ENCODE measurements around the gene PRKAR1B.
A peak's percentile ranks its signal among the peaks of the same experiment; 100 is the strongest.
"Not testable (repeated sequence)": the region's sequence is repeated elsewhere in the genome, so short reads cannot be mapped to it uniquely, and the experiment has no call there.

The PRKAR1B gene

DNA sequence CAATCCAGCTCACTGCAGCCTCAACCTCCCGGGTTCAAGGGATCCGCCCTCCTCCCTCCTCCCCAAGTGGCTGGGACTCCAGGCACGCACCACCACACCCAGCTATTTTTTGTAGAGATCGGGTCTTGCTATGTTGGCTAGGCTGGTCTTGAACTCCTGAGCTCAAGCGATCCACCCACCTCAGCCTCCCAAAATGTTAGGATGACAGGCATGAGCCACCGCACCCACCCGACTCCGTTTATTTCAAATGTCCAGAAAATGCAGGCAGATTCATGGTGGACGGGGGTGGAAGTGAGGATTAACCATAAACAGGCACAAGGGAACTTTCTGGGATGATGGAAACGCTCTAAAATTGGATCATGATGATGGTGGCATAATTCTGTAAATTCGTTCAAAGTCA, 85.1 kb downstream of the PRKAR1B start:
- TF ChIP-seq, protein P1, sequence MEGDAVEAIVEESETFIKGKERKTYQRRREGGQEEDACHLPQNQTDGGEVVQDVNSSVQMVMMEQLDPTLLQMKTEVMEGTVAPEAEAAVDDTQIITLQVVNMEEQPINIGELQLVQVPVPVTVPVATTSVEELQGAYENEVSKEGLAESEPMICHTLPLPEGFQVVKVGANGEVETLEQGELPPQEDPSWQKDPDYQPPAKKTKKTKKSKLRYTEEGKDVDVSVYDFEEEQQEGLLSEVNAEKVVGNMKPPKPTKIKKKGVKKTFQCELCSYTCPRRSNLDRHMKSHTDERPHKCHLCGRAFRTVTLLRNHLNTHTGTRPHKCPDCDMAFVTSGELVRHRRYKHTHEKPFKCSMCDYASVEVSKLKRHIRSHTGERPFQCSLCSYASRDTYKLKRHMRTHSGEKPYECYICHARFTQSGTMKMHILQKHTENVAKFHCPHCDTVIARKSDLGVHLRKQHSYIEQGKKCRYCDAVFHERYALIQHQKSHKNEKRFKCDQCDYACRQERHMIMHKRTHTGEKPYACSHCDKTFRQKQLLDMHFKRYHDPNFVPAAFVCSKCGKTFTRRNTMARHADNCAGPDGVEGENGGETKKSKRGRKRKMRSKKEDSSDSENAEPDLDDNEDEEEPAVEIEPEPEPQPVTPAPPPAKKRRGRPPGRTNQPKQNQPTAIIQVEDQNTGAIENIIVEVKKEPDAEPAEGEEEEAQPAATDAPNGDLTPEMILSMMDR (conservative IDR thresholded peaks at IDR 0.05; ENCODE audit: low read depth, low read length) = no peak
- H3K4me3 ChIP-seq (ENCODE audit: low read length) = no peak overlapping the region
- no peak for DNase-seq (ENCODE audit: low read depth)

DNA sequence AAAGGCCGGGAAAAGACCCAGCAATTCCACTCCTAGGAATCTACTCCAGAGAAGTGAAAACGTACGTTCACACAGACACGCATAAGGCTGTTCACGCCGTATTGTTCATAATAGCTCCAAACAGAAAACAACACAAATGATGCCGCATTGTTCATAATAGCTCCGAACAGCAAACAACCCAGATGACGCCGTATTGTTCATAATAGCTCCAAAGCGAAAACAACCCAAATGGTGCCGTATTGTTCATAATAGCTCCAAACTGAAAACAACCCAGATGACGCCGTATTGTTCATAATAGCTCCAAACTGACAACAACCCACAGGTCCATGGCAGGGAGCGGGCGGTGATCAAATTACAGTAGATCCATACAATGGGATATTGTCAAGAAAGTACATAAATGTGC, 85.8 kb downstream of the PRKAR1B start:
- no peak overlapping the region for H3K4me3 ChIP-seq (ENCODE audit: low read length)
- no peak for DNase-seq (ENCODE audit: low read depth)
- TF ChIP-seq, protein P1 (conservative IDR thresholded peaks at IDR 0.05; ENCODE audit: low read depth, low read length) = no peak

DNA sequence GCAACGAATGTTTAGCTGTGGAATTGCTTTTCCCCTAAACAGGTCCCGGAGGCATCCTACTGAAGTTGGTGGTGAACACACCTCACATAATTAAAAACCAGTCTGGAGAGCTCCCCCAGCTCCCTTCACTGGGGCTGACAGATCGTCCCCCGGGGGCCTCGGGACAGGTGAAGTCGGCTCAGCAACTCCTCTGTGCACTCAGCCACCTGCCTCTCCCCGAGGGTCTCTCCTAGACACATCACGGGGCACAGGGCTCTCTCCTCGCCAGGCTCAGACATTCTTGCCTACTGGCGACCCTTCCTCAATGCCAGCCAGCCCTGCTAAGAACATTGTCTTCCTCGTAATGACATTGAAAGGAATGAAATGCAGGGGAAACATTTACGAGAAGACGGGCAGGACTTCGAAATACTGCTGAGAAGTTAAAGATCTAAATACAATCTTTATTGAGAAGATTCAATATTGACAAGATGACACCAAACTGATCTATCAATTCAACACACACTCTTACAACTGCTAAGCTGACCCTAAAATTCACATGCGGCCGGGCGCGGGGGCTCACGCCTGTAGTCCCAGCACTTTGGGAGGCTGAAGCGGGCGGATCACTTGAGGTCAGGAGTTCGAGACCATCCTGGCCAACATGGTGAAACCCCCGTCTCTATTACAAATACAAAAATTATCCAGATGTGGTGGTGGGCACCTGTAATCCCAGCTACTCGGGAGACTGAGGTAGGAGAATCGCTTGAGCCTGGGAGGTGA, 88.6 kb downstream of the PRKAR1B start:
- no peak overlapping the region for H3K4me3 ChIP-seq (ENCODE audit: low read length)
- no peak for DNase-seq (ENCODE audit: low read depth)
- TF ChIP-seq, protein P1 (conservative IDR thresholded peaks at IDR 0.05; ENCODE audit: low read depth, low read length) = no peak

DNA sequence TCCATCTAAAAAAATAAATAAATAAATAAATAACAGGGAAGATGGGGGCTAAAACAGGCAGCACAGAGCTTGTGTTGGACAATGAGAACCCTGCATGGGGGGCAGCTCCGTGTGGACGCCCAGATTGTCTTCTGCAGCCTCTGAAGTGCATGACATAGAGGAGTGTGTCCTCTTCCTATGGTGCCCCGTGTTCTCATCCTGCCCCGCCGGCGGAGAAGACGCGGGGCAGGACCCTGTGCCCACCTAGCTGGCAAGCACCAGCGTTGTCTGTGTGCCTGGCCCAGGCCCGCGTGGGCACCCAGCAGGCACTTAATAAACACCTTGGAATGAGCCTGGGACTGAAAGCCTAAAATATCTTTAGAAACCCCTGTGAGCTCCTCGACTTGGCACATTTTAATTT, 89.3 kb downstream of the PRKAR1B start:
- DNase-seq (ENCODE audit: low read depth) = no peak
- TF ChIP-seq, protein P1 (conservative IDR thresholded peaks at IDR 0.05; ENCODE audit: low read depth, low read length) = no peak

DNA sequence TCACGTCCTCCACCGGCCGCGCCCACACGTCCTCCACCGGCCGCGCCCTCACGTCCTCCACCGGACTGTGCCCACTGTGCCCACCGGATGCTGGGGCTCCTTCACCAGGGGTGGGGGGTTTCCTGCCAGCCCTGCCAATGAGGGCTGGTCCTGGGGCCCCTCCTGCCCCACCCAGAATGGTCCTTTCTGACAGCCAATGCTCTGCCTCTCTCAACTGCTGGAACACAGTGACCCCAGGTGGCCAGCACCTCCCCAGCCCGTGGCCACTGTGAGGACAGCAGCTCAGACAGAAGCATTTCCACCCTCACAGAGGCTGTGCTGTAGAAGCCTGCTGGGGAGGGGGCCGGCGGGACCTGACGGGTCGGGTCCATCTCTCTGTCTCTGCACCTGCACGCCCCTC, 90.7 kb downstream of the PRKAR1B start:
- DNase-seq (ENCODE audit: low read depth) = no peak
- no peak overlapping the region for H3K4me3 ChIP-seq (ENCODE audit: low read length)
- TF ChIP-seq, protein P1 (conservative IDR thresholded peaks at IDR 0.05; ENCODE audit: low read depth, low read length) = peak; percentile 40

More for the DNA sequence above, 89.3 kb downstream of the PRKAR1B start:
- no peak overlapping the region for H3K4me3 ChIP-seq (ENCODE audit: low read length)

DNA sequence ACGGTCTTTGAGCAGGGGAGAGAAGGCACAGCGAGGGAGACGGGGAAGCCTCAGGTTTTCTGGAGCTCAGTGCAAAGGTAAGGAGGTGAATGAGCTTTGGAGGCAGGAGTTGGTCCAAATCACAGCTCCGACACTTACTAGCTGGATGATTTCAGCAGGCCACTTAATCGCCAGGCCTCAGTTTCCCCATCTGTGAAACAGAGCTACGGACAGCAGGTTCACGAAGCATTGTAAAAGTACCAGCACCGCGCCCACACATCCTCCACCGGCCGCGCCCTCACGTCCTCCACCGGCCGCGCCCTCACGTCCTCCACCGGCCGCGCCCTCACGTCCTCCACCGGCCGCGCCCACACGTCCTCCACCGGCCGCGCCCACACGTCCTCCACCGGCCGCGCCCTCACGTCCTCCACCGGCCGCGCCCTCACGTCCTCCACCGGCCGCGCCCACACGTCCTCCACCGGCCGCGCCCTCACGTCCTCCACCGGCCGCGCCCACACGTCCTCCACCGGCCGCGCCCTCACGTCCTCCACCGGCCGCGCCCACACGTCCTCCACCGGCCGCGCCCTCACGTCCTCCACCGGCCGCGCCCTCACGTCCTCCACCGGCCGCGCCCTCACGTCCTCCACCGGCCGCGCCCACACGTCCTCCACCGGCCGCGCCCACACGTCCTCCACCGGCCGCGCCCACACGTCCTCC, 91.2 kb downstream of the PRKAR1B start:
- not testable (repeated sequence) for DNase-seq (ENCODE audit: low read depth); H3K4me3 ChIP-seq (ENCODE audit: low read length)

DNA sequence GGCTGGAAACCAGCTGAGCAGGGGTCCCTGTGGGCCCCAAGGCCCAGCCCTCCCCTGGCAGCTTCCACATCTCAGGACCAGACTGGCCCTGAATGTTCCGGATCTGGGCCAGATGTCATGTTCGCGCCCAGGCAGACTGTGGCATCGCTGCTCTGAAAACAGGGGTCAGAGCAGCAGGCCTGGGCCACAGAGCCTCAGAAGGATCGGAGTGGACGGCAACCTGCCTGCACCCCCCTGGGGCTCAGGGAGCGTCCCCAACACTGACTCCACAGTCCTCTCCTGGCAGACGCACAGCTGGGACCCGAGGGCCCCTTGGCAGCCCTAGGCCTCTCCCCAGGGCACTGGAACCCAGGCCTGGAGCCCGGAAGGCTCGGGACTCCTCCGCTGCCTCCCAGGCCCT, 91.9 kb downstream of the PRKAR1B start:
- DNase-seq (ENCODE audit: low read depth) = no peak
- no peak overlapping the region for H3K4me3 ChIP-seq (ENCODE audit: low read length)
- TF ChIP-seq, protein P1 (conservative IDR thresholded peaks at IDR 0.05; ENCODE audit: low read depth, low read length) = no peak
